ENCODE measurements around the gene PARN. TPM values are rescaled to one million over a fixed set of nuclear protein-coding genes. Genes with fewer than 3 reads are reported as not detected.
"Not testable (repeated sequence)": the region's sequence is repeated elsewhere in the genome, so short reads cannot be mapped to it uniquely, and the experiment has no call there.

The PARN gene
- total RNA-seq, 1 experiment from 2014 or later: 37.7 TPM

DNA sequence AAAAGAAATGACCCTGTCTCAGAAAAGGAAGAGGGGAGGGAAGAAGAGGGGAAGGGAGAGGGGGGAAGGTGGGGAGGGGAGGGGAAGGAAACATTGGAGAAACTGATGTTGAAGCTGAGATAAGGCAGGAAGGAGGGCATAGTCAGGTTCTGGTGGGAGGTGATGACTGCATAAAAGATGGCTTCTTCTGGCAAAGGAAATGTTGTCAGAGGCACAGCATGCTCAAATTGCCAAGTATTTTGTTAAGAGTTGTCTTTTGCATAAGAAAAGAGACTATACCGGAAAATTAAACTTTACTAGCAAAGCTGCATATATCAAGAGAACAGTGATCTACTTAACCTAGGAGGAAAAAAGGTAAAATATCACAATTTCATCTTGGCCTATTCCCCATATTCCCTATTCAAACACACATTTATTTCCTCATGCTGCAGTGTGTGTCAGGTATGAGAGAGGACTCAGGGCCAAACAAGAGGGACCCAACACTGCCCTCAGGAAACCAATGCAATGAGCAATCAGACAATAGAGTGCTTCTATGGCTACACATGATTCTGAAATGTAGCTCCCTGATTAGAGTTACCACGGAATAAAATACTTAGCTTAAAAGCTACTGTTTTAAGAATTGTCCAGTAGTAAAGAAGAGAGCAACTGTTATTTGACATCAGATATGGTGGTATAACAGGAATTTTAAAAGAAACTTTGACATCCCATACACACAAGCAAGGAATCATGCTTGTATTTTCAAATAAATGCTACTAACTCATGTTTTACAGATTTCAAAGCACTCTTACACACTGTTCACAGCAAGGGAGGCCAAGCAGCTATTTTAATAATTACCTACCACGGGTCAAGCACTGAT, 80.9 kb downstream of the PARN start:
- CTCF ChIA-PET: no interaction called here
- peak; percentile 81 for ATAC-seq

DNA sequence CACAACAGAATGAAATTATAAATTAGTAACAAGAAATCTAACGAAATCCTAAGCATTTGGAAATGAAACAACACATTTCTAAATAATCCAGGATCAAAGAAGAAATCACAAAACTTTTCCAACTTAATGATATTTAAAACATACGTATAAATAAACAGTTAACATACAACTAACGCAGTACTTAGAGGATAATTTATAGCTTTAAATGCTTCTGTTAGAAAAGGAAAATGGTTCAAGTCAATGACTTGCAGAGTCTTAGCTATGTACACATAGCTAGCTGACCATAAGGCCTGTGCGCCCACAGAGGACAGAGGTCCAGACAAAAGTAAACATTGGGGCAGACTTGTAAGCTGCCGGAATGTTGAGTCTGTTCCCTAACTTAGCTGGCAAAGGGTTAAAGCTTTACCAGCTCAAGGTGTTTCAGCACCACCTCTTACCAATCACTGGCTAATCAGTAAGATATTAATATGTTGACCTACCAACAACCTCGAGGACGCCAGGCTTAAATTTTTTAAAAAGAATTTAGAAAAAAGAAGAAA, 84.6 kb downstream of the PARN start:
- H3K4me1 Mint-ChIP-seq: peaks cover 30% of the 10 kb centered on the region
- POLR2A ChIA-PET: no interaction called here
- peaks cover 14% of the 10 kb centered on the region for H3K9me3 Mint-ChIP-seq
- H3K27me3 Mint-ChIP-seq (ENCODE audit: low read depth): no peaks in the 10 kb centered on the region
- peaks cover 29% of the 10 kb centered on the region for H3K36me3 Mint-ChIP-seq
- peak; percentile 38; the same call in 1 of the 2 replicates for TF ChIP-seq GABPB1 (CRISPR knock-in tag; IDR thresholded peaks at IDR 0.05)
- no peak for TF ChIP-seq TEAD4 (CRISPR knock-in tag; IDR thresholded peaks at IDR 0.05)
- CTCF ChIA-PET: no interaction called here
- no peak for DNase-seq (ENCODE audit: low spot score)
- H3K27ac Mint-ChIP-seq: peak overlapping the region; percentile 5; the same call in 1 of the 2 replicates
- H3K4me3 Mint-ChIP-seq: no peak overlapping the region
- no peak for ATAC-seq

More for the DNA sequence above, 80.9 kb downstream of the PARN start:
- POLR2A ChIA-PET: interaction anchor here (0.5 kb wide), 1 partner anchor 432 kb away, joined by 4 read pairs; no protein-coding TSS in a partner anchor
- peaks cover 32% of the 10 kb centered on the region for H3K4me1 Mint-ChIP-seq
- no peaks in the 10 kb centered on the region for H3K27me3 Mint-ChIP-seq (ENCODE audit: low read depth)
- no peak for DNase-seq (ENCODE audit: low spot score)
- no peak overlapping the region for H3K4me3 Mint-ChIP-seq
- peaks cover 5% of the 10 kb centered on the region for H3K36me3 Mint-ChIP-seq
- H3K27ac Mint-ChIP-seq: peak overlapping the region; percentile 85
- H3K9me3 Mint-ChIP-seq: no peaks in the 10 kb centered on the region
- TF ChIP-seq TEAD4 (CRISPR knock-in tag; IDR thresholded peaks at IDR 0.05) (no peak), MYBL2 (CRISPR knock-in tag; IDR thresholded peaks at IDR 0.05) (no peak), TCF7 (CRISPR knock-in tag; IDR thresholded peaks at IDR 0.05; ENCODE audit: low read depth) (no peak), ZNF138 (CRISPR knock-in tag; conservative IDR thresholded peaks at IDR 0.05) (no peak), TP53 (CRISPR knock-in tag; IDR thresholded peaks at IDR 0.05) (no peak)
- TF ChIP-seq, protein P1, sequence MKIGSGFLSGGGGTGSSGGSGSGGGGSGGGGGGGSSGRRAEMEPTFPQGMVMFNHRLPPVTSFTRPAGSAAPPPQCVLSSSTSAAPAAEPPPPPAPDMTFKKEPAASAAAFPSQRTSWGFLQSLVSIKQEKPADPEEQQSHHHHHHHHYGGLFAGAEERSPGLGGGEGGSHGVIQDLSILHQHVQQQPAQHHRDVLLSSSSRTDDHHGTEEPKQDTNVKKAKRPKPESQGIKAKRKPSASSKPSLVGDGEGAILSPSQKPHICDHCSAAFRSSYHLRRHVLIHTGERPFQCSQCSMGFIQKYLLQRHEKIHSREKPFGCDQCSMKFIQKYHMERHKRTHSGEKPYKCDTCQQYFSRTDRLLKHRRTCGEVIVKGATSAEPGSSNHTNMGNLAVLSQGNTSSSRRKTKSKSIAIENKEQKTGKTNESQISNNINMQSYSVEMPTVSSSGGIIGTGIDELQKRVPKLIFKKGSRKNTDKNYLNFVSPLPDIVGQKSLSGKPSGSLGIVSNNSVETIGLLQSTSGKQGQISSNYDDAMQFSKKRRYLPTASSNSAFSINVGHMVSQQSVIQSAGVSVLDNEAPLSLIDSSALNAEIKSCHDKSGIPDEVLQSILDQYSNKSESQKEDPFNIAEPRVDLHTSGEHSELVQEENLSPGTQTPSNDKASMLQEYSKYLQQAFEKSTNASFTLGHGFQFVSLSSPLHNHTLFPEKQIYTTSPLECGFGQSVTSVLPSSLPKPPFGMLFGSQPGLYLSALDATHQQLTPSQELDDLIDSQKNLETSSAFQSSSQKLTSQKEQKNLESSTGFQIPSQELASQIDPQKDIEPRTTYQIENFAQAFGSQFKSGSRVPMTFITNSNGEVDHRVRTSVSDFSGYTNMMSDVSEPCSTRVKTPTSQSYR (CRISPR knock-in tag; IDR thresholded peaks at IDR 0.05): no peak
- TF ChIP-seq, protein P2, sequence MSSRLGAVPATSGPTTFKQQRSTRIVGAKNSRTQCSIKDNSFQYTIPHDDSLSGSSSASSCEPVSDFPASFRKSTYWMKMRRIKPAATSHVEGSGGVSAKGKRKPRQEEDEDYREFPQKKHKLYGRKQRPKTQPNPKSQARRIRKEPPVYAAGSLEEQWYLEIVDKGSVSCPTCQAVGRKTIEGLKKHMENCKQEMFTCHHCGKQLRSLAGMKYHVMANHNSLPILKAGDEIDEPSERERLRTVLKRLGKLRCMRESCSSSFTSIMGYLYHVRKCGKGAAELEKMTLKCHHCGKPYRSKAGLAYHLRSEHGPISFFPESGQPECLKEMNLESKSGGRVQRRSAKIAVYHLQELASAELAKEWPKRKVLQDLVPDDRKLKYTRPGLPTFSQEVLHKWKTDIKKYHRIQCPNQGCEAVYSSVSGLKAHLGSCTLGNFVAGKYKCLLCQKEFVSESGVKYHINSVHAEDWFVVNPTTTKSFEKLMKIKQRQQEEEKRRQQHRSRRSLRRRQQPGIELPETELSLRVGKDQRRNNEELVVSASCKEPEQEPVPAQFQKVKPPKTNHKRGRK (CRISPR knock-in tag; IDR thresholded peaks at IDR 0.05; ENCODE audit: borderline replicate concordance): no peak
- TF ChIP-seq, protein P3, sequence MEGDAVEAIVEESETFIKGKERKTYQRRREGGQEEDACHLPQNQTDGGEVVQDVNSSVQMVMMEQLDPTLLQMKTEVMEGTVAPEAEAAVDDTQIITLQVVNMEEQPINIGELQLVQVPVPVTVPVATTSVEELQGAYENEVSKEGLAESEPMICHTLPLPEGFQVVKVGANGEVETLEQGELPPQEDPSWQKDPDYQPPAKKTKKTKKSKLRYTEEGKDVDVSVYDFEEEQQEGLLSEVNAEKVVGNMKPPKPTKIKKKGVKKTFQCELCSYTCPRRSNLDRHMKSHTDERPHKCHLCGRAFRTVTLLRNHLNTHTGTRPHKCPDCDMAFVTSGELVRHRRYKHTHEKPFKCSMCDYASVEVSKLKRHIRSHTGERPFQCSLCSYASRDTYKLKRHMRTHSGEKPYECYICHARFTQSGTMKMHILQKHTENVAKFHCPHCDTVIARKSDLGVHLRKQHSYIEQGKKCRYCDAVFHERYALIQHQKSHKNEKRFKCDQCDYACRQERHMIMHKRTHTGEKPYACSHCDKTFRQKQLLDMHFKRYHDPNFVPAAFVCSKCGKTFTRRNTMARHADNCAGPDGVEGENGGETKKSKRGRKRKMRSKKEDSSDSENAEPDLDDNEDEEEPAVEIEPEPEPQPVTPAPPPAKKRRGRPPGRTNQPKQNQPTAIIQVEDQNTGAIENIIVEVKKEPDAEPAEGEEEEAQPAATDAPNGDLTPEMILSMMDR (IDR thresholded peaks at IDR 0.05): no peak
- TF ChIP-seq, protein P4, sequence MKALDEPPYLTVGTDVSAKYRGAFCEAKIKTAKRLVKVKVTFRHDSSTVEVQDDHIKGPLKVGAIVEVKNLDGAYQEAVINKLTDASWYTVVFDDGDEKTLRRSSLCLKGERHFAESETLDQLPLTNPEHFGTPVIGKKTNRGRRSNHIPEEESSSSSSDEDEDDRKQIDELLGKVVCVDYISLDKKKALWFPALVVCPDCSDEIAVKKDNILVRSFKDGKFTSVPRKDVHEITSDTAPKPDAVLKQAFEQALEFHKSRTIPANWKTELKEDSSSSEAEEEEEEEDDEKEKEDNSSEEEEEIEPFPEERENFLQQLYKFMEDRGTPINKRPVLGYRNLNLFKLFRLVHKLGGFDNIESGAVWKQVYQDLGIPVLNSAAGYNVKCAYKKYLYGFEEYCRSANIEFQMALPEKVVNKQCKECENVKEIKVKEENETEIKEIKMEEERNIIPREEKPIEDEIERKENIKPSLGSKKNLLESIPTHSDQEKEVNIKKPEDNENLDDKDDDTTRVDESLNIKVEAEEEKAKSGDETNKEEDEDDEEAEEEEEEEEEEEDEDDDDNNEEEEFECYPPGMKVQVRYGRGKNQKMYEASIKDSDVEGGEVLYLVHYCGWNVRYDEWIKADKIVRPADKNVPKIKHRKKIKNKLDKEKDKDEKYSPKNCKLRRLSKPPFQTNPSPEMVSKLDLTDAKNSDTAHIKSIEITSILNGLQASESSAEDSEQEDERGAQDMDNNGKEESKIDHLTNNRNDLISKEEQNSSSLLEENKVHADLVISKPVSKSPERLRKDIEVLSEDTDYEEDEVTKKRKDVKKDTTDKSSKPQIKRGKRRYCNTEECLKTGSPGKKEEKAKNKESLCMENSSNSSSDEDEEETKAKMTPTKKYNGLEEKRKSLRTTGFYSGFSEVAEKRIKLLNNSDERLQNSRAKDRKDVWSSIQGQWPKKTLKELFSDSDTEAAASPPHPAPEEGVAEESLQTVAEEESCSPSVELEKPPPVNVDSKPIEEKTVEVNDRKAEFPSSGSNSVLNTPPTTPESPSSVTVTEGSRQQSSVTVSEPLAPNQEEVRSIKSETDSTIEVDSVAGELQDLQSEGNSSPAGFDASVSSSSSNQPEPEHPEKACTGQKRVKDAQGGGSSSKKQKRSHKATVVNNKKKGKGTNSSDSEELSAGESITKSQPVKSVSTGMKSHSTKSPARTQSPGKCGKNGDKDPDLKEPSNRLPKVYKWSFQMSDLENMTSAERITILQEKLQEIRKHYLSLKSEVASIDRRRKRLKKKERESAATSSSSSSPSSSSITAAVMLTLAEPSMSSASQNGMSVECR (CRISPR knock-in tag; IDR thresholded peaks at IDR 0.05; ENCODE audit: borderline replicate concordance): no peak

DNA sequence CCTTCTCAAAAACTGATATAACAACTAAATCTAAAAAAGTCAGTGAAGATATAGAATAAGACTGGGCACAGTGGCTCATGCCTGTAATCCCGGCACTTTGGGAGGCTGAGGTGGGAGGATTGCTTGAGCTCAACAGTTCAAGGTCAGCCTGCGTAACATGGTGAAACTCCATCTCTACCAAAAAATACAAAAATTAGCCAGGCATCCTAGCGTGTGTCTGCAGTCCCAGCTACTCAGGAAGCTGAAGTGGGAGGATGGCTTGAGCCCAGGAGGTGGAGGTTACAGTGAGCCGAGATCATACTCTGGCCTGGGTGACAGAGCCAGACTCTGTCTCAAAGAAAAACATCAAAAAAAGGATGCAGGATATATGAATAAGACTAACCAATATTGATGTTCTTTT, 85.2 kb downstream of the PARN start:
- peaks cover 24% of the 10 kb centered on the region for H3K4me1 Mint-ChIP-seq
- H3K27me3 Mint-ChIP-seq (ENCODE audit: low read depth); DNase-seq (ENCODE audit: low spot score); H3K4me3 Mint-ChIP-seq; H3K27ac Mint-ChIP-seq; CTCF ChIA-PET; ATAC-seq; POLR2A ChIA-PET: not testable (repeated sequence)
- peaks cover 14% of the 10 kb centered on the region for H3K9me3 Mint-ChIP-seq
- H3K36me3 Mint-ChIP-seq: peaks cover 29% of the 10 kb centered on the region

All from WTC11 (cell line).